Measurements from ENCODE around the gene TCF15. TPM values are rescaled to one million over a fixed set of nuclear protein-coding genes. Genes with fewer than 3 reads are reported as not detected.

The TCF15 gene
- polyA plus RNA-seq, 3 donors, result not detected

DNA sequence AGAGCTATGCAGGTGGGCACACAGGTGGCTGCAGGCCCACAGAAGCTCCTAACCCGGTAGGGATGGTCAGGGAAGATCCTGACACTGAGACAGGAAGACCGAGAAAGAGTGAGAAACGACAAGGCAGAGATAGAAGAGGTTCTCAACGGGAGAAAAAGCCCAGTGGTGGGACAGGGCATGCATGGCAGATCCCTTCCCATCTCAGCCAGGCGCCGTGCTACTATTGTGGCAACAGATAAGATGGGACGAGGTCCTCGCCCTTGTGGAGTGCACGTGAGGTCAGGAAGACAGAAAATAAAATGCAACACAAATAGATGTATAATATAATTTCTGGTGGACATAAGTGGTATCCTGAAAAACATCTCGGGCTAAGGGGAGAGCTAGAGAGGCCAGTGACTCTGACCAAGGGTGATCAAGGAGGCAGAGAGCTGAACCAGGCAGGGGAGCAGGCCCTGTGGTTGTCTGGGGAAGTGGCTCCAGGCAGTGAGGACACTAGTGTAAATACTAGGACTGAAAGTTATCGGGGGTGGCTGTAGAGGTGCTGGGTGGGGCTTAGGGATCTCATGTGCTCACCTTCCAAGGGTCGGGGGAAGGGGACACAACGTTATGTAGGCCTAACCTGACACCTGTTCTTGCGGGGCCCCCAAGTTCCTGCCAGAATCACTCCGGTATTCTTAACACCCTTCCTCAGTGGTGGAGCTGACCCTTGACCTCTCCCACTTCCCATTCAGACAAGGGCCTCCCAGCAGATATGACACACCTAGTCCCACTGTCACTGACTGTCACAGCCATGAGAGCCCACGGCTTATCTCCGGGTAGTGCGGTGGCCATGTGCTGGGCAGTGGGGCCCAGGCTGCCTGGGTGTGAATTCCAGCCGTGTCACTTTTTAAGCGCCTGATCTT lies 41.9 kb upstream of the TCF15 start:
- Mint-ChIP-seq H3K4me3 (peak overlapping the region; percentile 93), H3K27ac (peak overlapping the region; percentile 89 to 93 (median 92)), H3K27me3 (ENCODE audit: low read depth in 3 of 3) (peaks cover 0 to 2% (median 0%) of the 10 kb centered on the region in 3 donors), H3K9me3 (peaks cover 0 to 7% (median 6%) of the 10 kb centered on the region in 7 donors), H3K36me3 (peaks cover 42 to 45% of the 10 kb centered on the region in 2 donors), H3K4me1 (peaks cover 49% of the 10 kb centered on the region)
- H3K36me3 ChIP-seq (replicated peaks in 1 of 2; ENCODE audit: control insufficient read depth in 1 of 2, insufficient read depth in 2 of 2, low read length in 2 of 2), result peaks cover 35 to 41% of the 10 kb centered on the region in 2 donors
- TF ChIP-seq, protein P1, sequence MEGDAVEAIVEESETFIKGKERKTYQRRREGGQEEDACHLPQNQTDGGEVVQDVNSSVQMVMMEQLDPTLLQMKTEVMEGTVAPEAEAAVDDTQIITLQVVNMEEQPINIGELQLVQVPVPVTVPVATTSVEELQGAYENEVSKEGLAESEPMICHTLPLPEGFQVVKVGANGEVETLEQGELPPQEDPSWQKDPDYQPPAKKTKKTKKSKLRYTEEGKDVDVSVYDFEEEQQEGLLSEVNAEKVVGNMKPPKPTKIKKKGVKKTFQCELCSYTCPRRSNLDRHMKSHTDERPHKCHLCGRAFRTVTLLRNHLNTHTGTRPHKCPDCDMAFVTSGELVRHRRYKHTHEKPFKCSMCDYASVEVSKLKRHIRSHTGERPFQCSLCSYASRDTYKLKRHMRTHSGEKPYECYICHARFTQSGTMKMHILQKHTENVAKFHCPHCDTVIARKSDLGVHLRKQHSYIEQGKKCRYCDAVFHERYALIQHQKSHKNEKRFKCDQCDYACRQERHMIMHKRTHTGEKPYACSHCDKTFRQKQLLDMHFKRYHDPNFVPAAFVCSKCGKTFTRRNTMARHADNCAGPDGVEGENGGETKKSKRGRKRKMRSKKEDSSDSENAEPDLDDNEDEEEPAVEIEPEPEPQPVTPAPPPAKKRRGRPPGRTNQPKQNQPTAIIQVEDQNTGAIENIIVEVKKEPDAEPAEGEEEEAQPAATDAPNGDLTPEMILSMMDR (IDR thresholded peaks at IDR 0.05), result no peak
- H3K9ac ChIP-seq (ENCODE audit: insufficient read depth, low read length, poor library complexity, severe bottlenecking), result peak overlapping the region; percentile 94
- no peaks in the 10 kb centered on the region for H3K27me3 ChIP-seq (ENCODE audit: control insufficient read depth in 2 of 2, insufficient read depth in 2 of 2, low read length in 2 of 2)
- H3K4me2 ChIP-seq (replicated peaks; ENCODE audit: extremely low read depth, low read length, poor library complexity, severe bottlenecking), result peak overlapping the region; percentile 78
- H3K79me2 ChIP-seq (ENCODE audit: insufficient read depth, low read length), result peaks cover 27% of the 10 kb centered on the region
- peaks cover 33 to 45% of the 10 kb centered on the region in 2 donors for H3K4me1 ChIP-seq (ENCODE audit: control insufficient read depth in 1 of 2, insufficient read depth in 2 of 2, low read length in 2 of 2)
- H3K4me3 ChIP-seq (replicated peaks in 1 of 3; ENCODE audit: low read depth in 2 of 3, low read length in 3 of 3), result peak overlapping the region; percentile 89 to 99 (median 94)
- H3K9me3 ChIP-seq (replicated peaks in 1 of 2; ENCODE audit: control insufficient read depth in 1 of 2, insufficient read depth in 1 of 2, low read length in 2 of 2), result peaks cover 4 to 9% of the 10 kb centered on the region in 2 donors
- 53% methylated on average over 13 of the region's 20 CpGs for WGBS (ENCODE audit: insufficient coverage)
- peaks cover 49% of the 10 kb centered on the region for H4K20me1 ChIP-seq (ENCODE audit: insufficient read depth, low read length)
- H2AFZ ChIP-seq (ENCODE audit: insufficient read depth, low read depth, low read length, poor library complexity, severe bottlenecking), result peak overlapping the region; percentile 73
- intact Hi-C loops (cut with micrococcal nuclease), result loop anchor here in 1 of 2 donors (2.0 to 10.0 kb wide), 3 partner anchors 15 to 183 kb away; partner anchors contain the start of genes CSNK2A1 and FAM110A
- peak overlapping the region; percentile 62 to 96 for H3K27ac ChIP-seq (ENCODE audit: low read depth in 1 of 2, low read length in 2 of 2)
- peak; percentile 30 to 65 (median 42) for DNase-seq

DNA sequence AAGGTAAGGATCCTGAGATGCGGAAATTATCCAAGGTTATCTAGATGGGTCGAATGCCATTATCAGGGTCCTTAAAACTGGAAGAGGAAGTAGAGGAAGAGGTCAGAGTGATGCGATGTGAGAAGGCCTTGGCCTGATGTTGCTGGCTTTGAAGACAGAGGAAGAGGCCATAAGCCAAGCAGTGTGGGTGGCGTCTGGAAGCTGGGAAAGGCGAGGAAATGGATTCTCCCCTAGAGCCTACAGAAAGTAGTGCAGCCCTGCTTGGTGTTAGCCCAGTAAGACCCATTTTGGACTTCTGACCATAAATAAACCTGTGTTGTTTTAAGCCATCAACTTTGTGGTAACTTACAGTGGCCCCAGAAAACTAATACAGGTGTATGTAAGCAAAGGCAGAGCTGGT lies 40.8 kb upstream of the TCF15 start:
- DNase-seq, result no peak
- H3K9me3 Mint-ChIP-seq, result peaks cover 0 to 7% (median 6%) of the 10 kb centered on the region in 7 donors
- no peak overlapping the region for H2AFZ ChIP-seq (ENCODE audit: insufficient read depth, low read depth, low read length, poor library complexity, severe bottlenecking)
- peaks cover 60% of the 10 kb centered on the region for H4K20me1 ChIP-seq (ENCODE audit: insufficient read depth, low read length)
- no peak overlapping the region for H3K9ac ChIP-seq (ENCODE audit: insufficient read depth, low read length, poor library complexity, severe bottlenecking)
- H3K79me2 ChIP-seq (ENCODE audit: insufficient read depth, low read length), result peaks cover 27% of the 10 kb centered on the region
- intact Hi-C loops (cut with micrococcal nuclease), result loop anchor here in 1 of 2 donors (5.0 to 10.0 kb wide), 2 partner anchors 109 to 184 kb away; partner anchors contain the start of genes CSNK2A1 and FAM110A
- peak overlapping the region in 1 of 2 donors; percentile 11 for H3K4me3 Mint-ChIP-seq
- peaks cover 33 to 47% of the 10 kb centered on the region in 2 donors for H3K4me1 ChIP-seq (ENCODE audit: control insufficient read depth in 1 of 2, insufficient read depth in 2 of 2, low read length in 2 of 2)
- peak overlapping the region in 4 of 7 donors; percentile 8 to 89 (median 30) for H3K27ac Mint-ChIP-seq
- H3K9me3 ChIP-seq (replicated peaks in 1 of 2; ENCODE audit: control insufficient read depth in 1 of 2, insufficient read depth in 1 of 2, low read length in 2 of 2), result peaks cover 4 to 9% of the 10 kb centered on the region in 2 donors
- peaks cover 36 to 43% of the 10 kb centered on the region in 2 donors for H3K36me3 ChIP-seq (replicated peaks in 1 of 2; ENCODE audit: control insufficient read depth in 1 of 2, insufficient read depth in 2 of 2, low read length in 2 of 2)
- H3K36me3 Mint-ChIP-seq, result peaks cover 44 to 46% of the 10 kb centered on the region in 2 donors
- 88% methylated on average over 3 of the region's 5 CpGs for whole genome bisulfite sequencing (ENCODE audit: insufficient coverage)
- peak overlapping the region in 1 of 2 donors; percentile 17 for H3K27ac ChIP-seq (ENCODE audit: low read depth in 1 of 2, low read length in 2 of 2)
- peaks cover 50% of the 10 kb centered on the region for H3K4me1 Mint-ChIP-seq
- no peaks in the 10 kb centered on the region for H3K27me3 Mint-ChIP-seq (ENCODE audit: low read depth in 3 of 3)
- H3K27me3 ChIP-seq (ENCODE audit: control insufficient read depth in 2 of 2, insufficient read depth in 2 of 2, low read length in 2 of 2), result no peaks in the 10 kb centered on the region
- H3K4me2 ChIP-seq (replicated peaks; ENCODE audit: extremely low read depth, low read length, poor library complexity, severe bottlenecking), result no peak overlapping the region
- no peak overlapping the region for H3K4me3 ChIP-seq (replicated peaks in 1 of 3; ENCODE audit: low read depth in 2 of 3, low read length in 3 of 3)
- TF ChIP-seq, protein P1 (IDR thresholded peaks at IDR 0.05), result no peak

Measured in CD14-positive monocyte (primary cell).